Gastroesophageal sphincter (tissue), 4 donors: ENCODE results near the gene COL15A1. TPM values are rescaled to one million over a fixed set of nuclear protein-coding genes. Genes with fewer than 3 reads are reported as not detected.

ENCODE experiments used
- ATAC-seq: fragments of 150-250 bp; one replicate; pipeline ENCODE4 v1.9.1; 2016; ENCODE audit warnings: mild to moderate bottlenecking, moderate library complexity
- H3K27ac ChIP-seq, 4 donors: fragments of 200-600 bp; sonication (generic) in 3 of 4; 1 replicate in 3 of 4; 2 replicates in 1 of 4; pipeline ENCODE4 v1.5.1; 2016 to 2019
- H3K27me3 ChIP-seq: fragments of 200-600 bp; sonication (generic); one replicate; pipeline ENCODE4 v1.5.1; 2019
- H3K36me3 ChIP-seq, 2 donors: fragments of 200-600 bp; sonication (generic); one replicate each; pipeline ENCODE4 v1.5.1; 2019; ENCODE audit warnings: control low read depth in 1 of 2
- H3K4me1 ChIP-seq, 3 donors: fragments of 200-600 bp; sonication (generic); 1 replicate in 2 of 3; 2 replicates in 1 of 3; pipeline ENCODE4 v1.5.1; 2016 to 2019; ENCODE audit warnings: control low read depth in 2 of 3
- H3K4me3 ChIP-seq, 2 donors: fragments of 200-600 bp; sonication (generic); one replicate each; pipeline ENCODE4 v1.5.1; 2019; ENCODE audit warnings: mild to moderate bottlenecking in 1 of 2, moderate library complexity in 1 of 2
- H3K9me3 ChIP-seq, 3 donors: fragments of 200-600 bp; sonication (generic); one replicate each; pipeline ENCODE4 v1.5.1; 2017 to 2019; ENCODE audit warnings: control low read depth in 2 of 3
- EP300 ChIP-seq: sonication (generic); formaldehyde crosslinking; IDR thresholded peaks from one replicate; pipeline ENCODE4 v1.6.1; 2017; ENCODE audit warnings: antibody characterized with exemption, mild to moderate bottlenecking
- POLR2A ChIP-seq, 2 donors: fragments of 450-650 bp; IDR thresholded peaks; one replicate each; pipeline ENCODE4 v1.6.1; 2017; ENCODE audit warnings: antibody characterized with exemption in 2 of 2, mild to moderate bottlenecking in 2 of 2, moderate library complexity in 1 of 2
- POLR2AphosphoS5 ChIP-seq: sonication (generic); formaldehyde crosslinking; IDR thresholded peaks from one replicate; pipeline ENCODE4 v1.6.1; 2017; ENCODE audit warnings: antibody characterized with exemption
- WGBS, 2 donors: methylation state at CpG; one replicate each; pipeline ENCODE4 v1.1.5; 2018; ENCODE audit warnings: low coverage in 1 of 2; 5-methylcytosine and 5-hydroxymethylcytosine counted together
- total RNA-seq, 4 donors: library from RNA; depleted of rRNA; stranded (reverse); fragments of >200 nt; gene quantifications; one replicate each; pipeline ENCODE4 v1.1.0, GENCODE V29; 2016
- TF ChIP-seq, protein P1 (sequence below), 4 experiments: fragments of 200-600 bp in 2 of 4; fragments of 450-650 bp in 2 of 4; sonication (generic) in 1 of 4; IDR thresholded peaks; one replicate each; pipeline ENCODE4 v1.5.1; 2017 to 2019; ENCODE audit warnings: antibody characterized with exemption in 4 of 4, mild to moderate bottlenecking in 2 of 4, moderate library complexity in 2 of 4

The COL15A1 gene
- total RNA-seq, 4 donors from 2014 or later = 80.5 to 256 (median 97.2) TPM

GRCh38 chr9:98927724-98928123 lies 16.0 kb upstream of the COL15A1 start:
- 83 to 93% methylated on average over 2 of the region's 6 CpGs for WGBS, 2 donors

GRCh38 chr9:98929071-98929470 lies 14.6 kb upstream of the COL15A1 start:
- ATAC-seq = no peak
- H3K27ac ChIP-seq = no peak overlapping the region
- H3K9me3 ChIP-seq = no peaks in the 10 kb centered on the region
- no peaks in the 10 kb centered on the region for H3K4me1 ChIP-seq
- TF ChIP-seq, protein P1, sequence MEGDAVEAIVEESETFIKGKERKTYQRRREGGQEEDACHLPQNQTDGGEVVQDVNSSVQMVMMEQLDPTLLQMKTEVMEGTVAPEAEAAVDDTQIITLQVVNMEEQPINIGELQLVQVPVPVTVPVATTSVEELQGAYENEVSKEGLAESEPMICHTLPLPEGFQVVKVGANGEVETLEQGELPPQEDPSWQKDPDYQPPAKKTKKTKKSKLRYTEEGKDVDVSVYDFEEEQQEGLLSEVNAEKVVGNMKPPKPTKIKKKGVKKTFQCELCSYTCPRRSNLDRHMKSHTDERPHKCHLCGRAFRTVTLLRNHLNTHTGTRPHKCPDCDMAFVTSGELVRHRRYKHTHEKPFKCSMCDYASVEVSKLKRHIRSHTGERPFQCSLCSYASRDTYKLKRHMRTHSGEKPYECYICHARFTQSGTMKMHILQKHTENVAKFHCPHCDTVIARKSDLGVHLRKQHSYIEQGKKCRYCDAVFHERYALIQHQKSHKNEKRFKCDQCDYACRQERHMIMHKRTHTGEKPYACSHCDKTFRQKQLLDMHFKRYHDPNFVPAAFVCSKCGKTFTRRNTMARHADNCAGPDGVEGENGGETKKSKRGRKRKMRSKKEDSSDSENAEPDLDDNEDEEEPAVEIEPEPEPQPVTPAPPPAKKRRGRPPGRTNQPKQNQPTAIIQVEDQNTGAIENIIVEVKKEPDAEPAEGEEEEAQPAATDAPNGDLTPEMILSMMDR (IDR thresholded peaks at IDR 0.05) = no peak
- TF ChIP-seq POLR2A (IDR thresholded peaks at IDR 0.05) = no peak
- no peak for TF ChIP-seq EP300
- no peak for TF ChIP-seq POLR2AphosphoS5
- H3K4me3 ChIP-seq = no peak overlapping the region
- no peaks in the 10 kb centered on the region for H3K27me3 ChIP-seq
- 37 to 50% methylated on average over 2 of the region's 2 CpGs for WGBS, 2 donors
- no peaks in the 10 kb centered on the region for H3K36me3 ChIP-seq

More at GRCh38 chr9:98927724-98928123, 16.0 kb upstream of the COL15A1 start:
- H3K36me3 ChIP-seq = no peaks in the 10 kb centered on the region
- no peak overlapping the region for H3K27ac ChIP-seq
- no peaks in the 10 kb centered on the region for H3K9me3 ChIP-seq
- no peaks in the 10 kb centered on the region for H3K27me3 ChIP-seq
- no peak for ATAC-seq
- TF ChIP-seq POLR2AphosphoS5 = no peak
- no peak for TF ChIP-seq EP300
- TF ChIP-seq, protein P1 (IDR thresholded peaks at IDR 0.05) = no peak
- TF ChIP-seq POLR2A (IDR thresholded peaks at IDR 0.05) = no peak
- no peak overlapping the region for H3K4me3 ChIP-seq
- H3K4me1 ChIP-seq = no peaks in the 10 kb centered on the region

DNA sequence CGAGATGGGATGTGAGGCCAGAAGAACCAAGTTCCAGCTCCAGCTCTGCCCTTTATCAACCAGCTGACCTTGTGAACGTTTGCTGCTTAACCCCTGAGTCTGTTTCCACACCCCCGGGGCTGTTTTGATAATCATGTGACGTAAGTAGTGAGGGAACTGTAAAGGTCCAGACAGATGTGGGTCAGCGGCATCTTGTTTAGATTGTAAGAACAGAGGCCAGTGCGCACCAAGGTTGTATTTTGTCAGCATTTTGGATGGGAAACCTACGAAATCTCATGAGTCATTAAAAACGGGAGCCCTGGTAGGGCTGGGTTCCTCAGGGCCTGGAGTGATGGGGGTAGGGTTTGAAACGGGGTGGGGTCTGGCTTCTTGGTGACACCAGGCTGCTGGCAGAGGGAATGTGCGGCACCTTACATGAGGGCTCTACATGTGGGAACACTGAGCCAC lies 13.8 kb upstream of the COL15A1 start:
- TF ChIP-seq EP300 (no peak), POLR2A (IDR thresholded peaks at IDR 0.05) (no peak), POLR2AphosphoS5 (no peak)
- TF ChIP-seq, protein P1 (IDR thresholded peaks at IDR 0.05) = no peak
- Histone ChIP-seq H3K27me3 (no peaks in the 10 kb centered on the region), H3K27ac (no peak overlapping the region), H3K9me3 (no peaks in the 10 kb centered on the region), H3K4me3 (no peak overlapping the region), H3K4me1 (no peaks in the 10 kb centered on the region), H3K36me3 (no peaks in the 10 kb centered on the region)
- WGBS, 2 donors = 69 to 75% methylated on average over 10 of the region's 10 CpGs
- ATAC-seq = no peak

GRCh38 chr9:98930792-98931191 lies 12.9 kb upstream of the COL15A1 start:
- H3K27ac ChIP-seq = no peak overlapping the region
- WGBS, 2 donors = 91 to 97% methylated on average over 5 to 6 of the region's 9 CpGs
- no peak for ATAC-seq

More at GRCh38 chr9:98930792-98931191, 12.9 kb upstream of the COL15A1 start:
- TF ChIP-seq, protein P1 (IDR thresholded peaks at IDR 0.05) = no peak
- no peak for TF ChIP-seq EP300
- TF ChIP-seq POLR2AphosphoS5 = no peak
- TF ChIP-seq POLR2A (IDR thresholded peaks at IDR 0.05) = no peak
- Histone ChIP-seq H3K36me3 (no peaks in the 10 kb centered on the region), H3K4me3 (no peak overlapping the region), H3K4me1 (no peaks in the 10 kb centered on the region), H3K9me3 (no peaks in the 10 kb centered on the region), H3K27me3 (no peaks in the 10 kb centered on the region)
